HFF-Myc (cell line): Measurements from ENCODE around the gene GATB.
A peak's percentile ranks its signal among the peaks of the same experiment; 100 is the strongest.

Experiments
- DNase-seq: peaks from one replicate; pipeline ENCODE4 v3.0.0-alpha.2; 2011; ENCODE audit warnings: low read depth; ENCODE audit errors: extremely low read depth
- H3K4me3 ChIP-seq: replicated peaks from 2 replicates; pipeline ENCODE4 v1.5.1; 2011; ENCODE audit warnings: low read depth, mild to moderate bottlenecking, control low read depth, low read length
- TF ChIP-seq, protein P1 (sequence below): IDR thresholded peaks from 2 replicates; pipeline ENCODE4 v1.5.1; 2012; ENCODE audit warnings: mild to moderate bottlenecking, low read depth, low read length, control low read depth; ENCODE audit errors: missing control alignments

The GATB gene

DNA sequence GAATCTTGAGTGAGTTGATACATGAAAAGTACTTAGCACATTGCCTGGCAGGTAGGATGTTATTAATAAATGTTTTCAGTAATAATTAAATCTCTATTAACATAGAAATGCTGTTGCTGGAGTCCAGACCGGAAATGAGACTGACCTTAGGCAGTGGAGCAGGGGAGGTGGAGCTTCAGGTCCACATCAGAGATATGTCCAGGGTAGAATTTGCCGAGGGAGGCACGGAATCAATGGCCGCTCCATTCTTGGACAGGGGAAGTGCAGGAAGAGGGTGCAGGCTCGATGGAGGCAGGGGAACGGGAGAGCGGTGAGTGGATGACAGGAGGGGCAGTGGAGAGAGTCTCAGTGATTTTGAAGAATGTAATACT lies 107.3 kb downstream of the GATB start:
- peak overlapping the region; percentile 25 for H3K4me3 ChIP-seq
- TF ChIP-seq, protein P1, sequence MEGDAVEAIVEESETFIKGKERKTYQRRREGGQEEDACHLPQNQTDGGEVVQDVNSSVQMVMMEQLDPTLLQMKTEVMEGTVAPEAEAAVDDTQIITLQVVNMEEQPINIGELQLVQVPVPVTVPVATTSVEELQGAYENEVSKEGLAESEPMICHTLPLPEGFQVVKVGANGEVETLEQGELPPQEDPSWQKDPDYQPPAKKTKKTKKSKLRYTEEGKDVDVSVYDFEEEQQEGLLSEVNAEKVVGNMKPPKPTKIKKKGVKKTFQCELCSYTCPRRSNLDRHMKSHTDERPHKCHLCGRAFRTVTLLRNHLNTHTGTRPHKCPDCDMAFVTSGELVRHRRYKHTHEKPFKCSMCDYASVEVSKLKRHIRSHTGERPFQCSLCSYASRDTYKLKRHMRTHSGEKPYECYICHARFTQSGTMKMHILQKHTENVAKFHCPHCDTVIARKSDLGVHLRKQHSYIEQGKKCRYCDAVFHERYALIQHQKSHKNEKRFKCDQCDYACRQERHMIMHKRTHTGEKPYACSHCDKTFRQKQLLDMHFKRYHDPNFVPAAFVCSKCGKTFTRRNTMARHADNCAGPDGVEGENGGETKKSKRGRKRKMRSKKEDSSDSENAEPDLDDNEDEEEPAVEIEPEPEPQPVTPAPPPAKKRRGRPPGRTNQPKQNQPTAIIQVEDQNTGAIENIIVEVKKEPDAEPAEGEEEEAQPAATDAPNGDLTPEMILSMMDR: no peak
- peak; percentile 33 for DNase-seq

DNA sequence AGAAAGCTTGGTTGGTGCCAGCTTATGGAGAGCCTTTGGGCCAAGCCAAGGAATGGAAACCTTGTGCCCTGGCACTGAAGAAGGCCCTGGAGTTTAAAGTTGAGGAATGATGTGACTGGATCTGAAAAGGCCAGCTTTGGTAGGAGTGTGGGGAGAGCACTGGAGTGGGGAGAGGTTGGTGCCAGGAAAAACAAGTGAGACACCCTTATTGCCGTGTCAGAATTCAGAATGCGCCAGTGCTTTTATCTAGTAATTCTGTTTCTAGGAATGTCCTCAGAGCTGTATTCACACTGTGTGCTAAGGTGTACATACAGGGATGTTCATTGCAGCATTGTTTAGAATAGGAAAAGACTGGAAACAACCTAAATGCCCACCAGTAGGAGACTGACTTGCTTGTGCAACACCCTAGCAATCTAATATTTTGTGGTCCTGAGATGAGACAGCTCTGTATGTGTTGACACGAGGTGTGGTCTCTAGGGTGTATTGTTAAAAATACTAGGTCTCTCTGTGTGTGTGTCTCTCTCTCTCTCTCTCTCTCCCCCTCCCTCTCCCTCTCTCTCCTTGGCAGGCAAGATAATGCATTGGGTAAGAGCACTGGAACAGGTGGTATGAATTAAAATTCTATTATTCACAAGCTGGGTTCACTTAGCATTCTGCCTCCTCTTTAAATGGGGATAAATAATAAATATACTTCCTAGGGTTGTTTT lies 107.8 kb downstream of the GATB start:
- peak overlapping the region; percentile 25; the same call in 1 of the 2 replicates for H3K4me3 ChIP-seq
- peak; percentile 76 for DNase-seq

DNA sequence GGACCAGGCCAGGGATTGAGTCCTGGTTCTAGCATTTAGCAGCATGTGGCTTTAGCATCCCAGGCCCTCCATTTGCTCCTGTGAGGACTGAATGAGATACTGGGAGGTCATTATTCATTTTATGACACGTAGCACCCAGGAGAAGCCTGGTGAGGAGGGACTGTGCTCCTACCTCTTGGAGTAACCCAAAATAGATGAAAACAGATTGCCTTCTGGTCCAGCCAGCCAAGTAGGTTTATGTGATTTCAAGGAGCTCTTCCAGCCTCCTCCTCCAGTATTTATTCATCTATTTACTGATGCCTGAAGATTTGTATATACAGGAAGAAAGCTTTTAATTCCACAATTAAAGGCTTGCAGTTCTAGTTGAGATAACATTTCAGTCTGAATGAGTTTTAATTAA lies 109.3 kb downstream of the GATB start:
- no peak for DNase-seq
- TF ChIP-seq, protein P1: no peak

More for the DNA sequence above, 107.8 kb downstream of the GATB start:
- TF ChIP-seq, protein P1: no peak

DNA sequence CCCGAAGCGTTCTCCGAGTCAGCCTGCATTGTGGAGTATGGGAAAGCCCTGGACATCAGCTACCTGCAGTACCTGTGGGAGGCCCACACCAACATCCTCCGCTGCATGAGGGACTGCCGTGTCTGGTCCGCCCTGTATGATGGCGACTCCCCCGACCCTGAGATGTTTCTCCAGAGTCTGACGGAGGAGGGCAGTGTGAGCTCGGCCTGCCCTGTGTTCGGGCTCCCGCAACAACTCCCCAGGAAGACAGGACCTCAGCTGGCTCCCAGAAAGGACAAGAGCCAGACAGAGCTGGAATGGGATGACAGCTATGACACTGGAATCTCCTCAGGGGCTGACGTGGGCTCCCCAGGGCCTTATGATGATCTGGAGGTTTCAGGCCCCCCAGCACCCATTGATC lies 111.3 kb downstream of the GATB start:
- no peak for DNase-seq
- H3K4me3 ChIP-seq: no peak overlapping the region
- TF ChIP-seq, protein P1: no peak

More for the DNA sequence above, 109.3 kb downstream of the GATB start:
- H3K4me3 ChIP-seq: no peak overlapping the region

DNA sequence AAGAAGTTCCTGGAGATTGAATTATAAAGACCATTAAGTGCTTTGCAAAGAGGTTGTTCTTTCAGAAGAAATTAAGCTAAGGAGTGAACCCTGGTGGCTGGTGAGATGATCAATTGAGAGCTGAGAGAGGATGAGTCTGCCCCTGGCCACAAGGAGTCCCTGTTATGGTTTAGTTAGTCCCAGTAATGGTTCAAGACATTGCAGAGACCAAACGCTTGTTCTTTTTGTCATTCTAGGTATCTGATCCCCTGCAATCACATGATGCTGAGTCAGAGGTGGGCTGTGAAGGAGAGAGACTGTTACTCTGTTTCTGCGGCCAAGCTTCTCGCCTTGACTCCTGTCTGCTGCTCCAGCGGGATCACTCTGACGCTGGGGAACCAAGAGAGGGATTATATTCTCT lies 114.5 kb downstream of the GATB start:
- TF ChIP-seq, protein P1: no peak
- H3K4me3 ChIP-seq: no peak overlapping the region
- DNase-seq: no peak

DNA sequence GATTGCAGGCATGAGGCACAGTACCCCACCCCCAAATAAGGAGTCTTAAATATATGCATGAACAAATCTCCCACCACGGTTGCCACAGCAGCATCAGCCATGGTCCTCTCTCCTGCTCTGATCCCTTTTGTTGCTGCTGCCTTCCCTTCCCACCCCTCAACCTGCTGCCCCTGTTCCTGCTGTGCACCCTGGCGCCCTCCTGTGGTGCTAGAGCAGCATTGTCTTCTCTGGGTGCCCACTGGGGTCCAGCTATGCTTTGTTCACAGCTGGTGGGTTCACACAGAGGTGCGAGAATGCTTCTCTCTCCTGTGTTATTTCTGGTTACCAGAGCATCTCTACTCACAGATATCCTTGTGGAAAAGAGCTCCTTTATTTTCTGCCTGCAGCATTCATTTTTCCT lies 116.2 kb downstream of the GATB start:
- no peak overlapping the region for H3K4me3 ChIP-seq
- no peak for DNase-seq
- TF ChIP-seq, protein P1: peak; percentile 66

DNA sequence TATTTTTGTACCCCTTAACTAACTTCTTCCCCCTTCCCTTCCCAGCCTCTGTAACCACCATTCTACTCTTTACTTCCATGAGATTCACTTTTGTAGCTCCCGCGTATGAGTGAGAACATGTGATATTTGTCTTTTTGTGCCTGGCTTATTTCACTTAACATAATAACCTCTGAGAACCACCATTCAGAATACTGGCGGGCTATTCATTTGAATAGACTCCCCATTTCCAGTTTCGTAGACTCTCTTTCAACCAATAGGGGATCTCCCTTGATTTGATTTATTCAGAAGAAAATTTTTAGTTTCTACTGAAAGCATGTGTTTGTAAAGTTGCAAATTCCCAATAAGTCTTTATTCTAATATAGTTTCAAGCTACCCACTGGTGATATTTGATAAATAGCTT lies 117.2 kb downstream of the GATB start:
- DNase-seq: no peak
- no peak overlapping the region for H3K4me3 ChIP-seq
- TF ChIP-seq, protein P1: no peak
